C4-2B (cell line): ENCODE results near the gene ZMYND11.

Source experiments
- ZFX ChIP-seq: fragments of 450-650 bp; IDR thresholded peaks from 2 replicates; pipeline ENCODE4 v1.6.1; 2017
- TF ChIP-seq, protein P1 (sequence below): fragments of 450-650 bp; conservative IDR thresholded peaks from 2 replicates; pipeline ENCODE4 v1.5.1; 2017; ENCODE audit warnings: mild to moderate bottlenecking

DNA sequence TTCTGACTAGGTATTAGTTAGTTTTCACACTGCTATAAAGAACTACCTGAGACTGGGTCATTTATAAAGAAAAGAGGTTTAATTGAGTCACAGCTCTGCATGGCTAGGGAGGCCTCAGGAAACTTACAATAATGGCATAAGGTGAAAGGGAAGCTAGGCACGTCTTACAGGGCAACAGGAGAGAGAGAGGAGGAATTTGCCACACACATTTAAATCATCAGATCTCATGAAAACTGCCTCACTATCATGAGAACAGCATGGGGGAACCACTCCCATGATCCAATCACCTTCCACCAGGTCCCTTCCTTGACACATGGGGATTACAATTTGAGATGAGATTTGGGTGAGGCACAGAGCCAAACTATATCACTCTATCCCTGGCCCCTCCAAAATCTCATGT, 40.6 kb upstream of the ZMYND11 start:
- TF ChIP-seq, protein P1, sequence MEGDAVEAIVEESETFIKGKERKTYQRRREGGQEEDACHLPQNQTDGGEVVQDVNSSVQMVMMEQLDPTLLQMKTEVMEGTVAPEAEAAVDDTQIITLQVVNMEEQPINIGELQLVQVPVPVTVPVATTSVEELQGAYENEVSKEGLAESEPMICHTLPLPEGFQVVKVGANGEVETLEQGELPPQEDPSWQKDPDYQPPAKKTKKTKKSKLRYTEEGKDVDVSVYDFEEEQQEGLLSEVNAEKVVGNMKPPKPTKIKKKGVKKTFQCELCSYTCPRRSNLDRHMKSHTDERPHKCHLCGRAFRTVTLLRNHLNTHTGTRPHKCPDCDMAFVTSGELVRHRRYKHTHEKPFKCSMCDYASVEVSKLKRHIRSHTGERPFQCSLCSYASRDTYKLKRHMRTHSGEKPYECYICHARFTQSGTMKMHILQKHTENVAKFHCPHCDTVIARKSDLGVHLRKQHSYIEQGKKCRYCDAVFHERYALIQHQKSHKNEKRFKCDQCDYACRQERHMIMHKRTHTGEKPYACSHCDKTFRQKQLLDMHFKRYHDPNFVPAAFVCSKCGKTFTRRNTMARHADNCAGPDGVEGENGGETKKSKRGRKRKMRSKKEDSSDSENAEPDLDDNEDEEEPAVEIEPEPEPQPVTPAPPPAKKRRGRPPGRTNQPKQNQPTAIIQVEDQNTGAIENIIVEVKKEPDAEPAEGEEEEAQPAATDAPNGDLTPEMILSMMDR: no peak
- TF ChIP-seq ZFX: no peak
